Fibroblast of lung (primary cell): Measurements from ENCODE around the gene PPP1CC. TPM values are rescaled to one million over a fixed set of nuclear protein-coding genes. Genes with fewer than 3 reads are reported as not detected.

Source experiments
- DNase-seq, 2 donors: peaks; one replicate each; pipeline versions ENCODE4 v3.0.0 to v3.0.0-alpha.2; 2010; ENCODE audit warnings: low read depth in 2 of 2
- H2AFZ ChIP-seq: 2 replicates; pipeline ENCODE4 v1.5.1; 2012; ENCODE audit warnings: low read length, control low read depth, inconsistent platforms
- H3K27ac ChIP-seq: 2 replicates; pipeline ENCODE4 v1.5.1; 2011; ENCODE audit warnings: low read length, control low read depth; ENCODE audit not compliant: insufficient read depth
- H3K27me3 ChIP-seq: 2 replicates; pipeline ENCODE4 v1.5.1; 2011; ENCODE audit warnings: mild to moderate bottlenecking, low read length; ENCODE audit not compliant: control insufficient read depth, insufficient read depth
- H3K36me3 ChIP-seq: 2 replicates; pipeline ENCODE4 v1.5.1; 2011; ENCODE audit warnings: low read length; ENCODE audit not compliant: control insufficient read depth, insufficient read depth
- H3K4me1 ChIP-seq: 2 replicates; pipeline ENCODE4 v1.5.1; 2011; ENCODE audit warnings: low read length; ENCODE audit not compliant: control insufficient read depth, insufficient read depth; ENCODE audit errors: extremely low read depth
- H3K4me2 ChIP-seq: 2 replicates; pipeline ENCODE4 v1.5.1; 2011; ENCODE audit warnings: low read length, control low read depth; ENCODE audit not compliant: insufficient read depth; ENCODE audit errors: extremely low read depth
- H3K4me3 ChIP-seq, 4 experiments: fragments of 200-600 bp in 1 of 4; sonication (generic) in 1 of 4; replicated peaks in 1 of 4; 2 replicates each; pipeline ENCODE4 v1.5.1; 2011 to 2016; ENCODE audit warnings: low read length in 4 of 4, low read depth in 3 of 4, mild to moderate bottlenecking in 3 of 4, control low read depth in 2 of 4, inconsistent platforms in 1 of 4, mixed read lengths in 1 of 4; ENCODE audit not compliant: insufficient read depth in 1 of 4; ENCODE audit errors: control extremely low read depth in 1 of 4
- H3K79me2 ChIP-seq: 2 replicates; pipeline ENCODE4 v1.5.1; 2012; ENCODE audit warnings: mild to moderate bottlenecking, low read length, inconsistent platforms; ENCODE audit not compliant: control insufficient read depth, insufficient read depth
- H3K9ac ChIP-seq: 2 replicates; pipeline ENCODE4 v1.5.1; 2011; ENCODE audit warnings: mild to moderate bottlenecking, low read length, control low read depth; ENCODE audit not compliant: insufficient read depth
- H3K9me3 ChIP-seq: 2 replicates; pipeline ENCODE4 v1.5.1; 2012; ENCODE audit warnings: low read depth, low read length; ENCODE audit not compliant: control insufficient read depth, insufficient read depth
- H4K20me1 ChIP-seq: 2 replicates; pipeline ENCODE4 v1.5.1; 2011; ENCODE audit warnings: low read length; ENCODE audit not compliant: control insufficient read depth, insufficient read depth; ENCODE audit errors: extremely low read depth
- EZH2 ChIP-seq: IDR thresholded peaks from 2 replicates; pipeline ENCODE4 v1.5.1; 2012; ENCODE audit warnings: low read length, control low read depth, mild to moderate bottlenecking; ENCODE audit errors: missing control alignments
- polyA plus RNA-seq, 2 donors: library from polyadenylated mRNA; depleted of rRNA in 1 of 2; stranded (reverse) in 1 of 2; unstranded in 1 of 2; fragments of >200 nt; gene quantifications; 2 replicates each; pipeline ENCODE4 v1.2.1, GENCODE V29; 2011 to 2012; ENCODE audit warnings: missing spikeins in 1 of 2
- total RNA-seq: library from RNA; depleted of rRNA; stranded (reverse); fragments of >200 nt; gene quantifications from 2 replicates; pipeline ENCODE4 v1.2.1, GENCODE V29; 2014
- TF ChIP-seq, protein P1 (sequence below), 2 donors: IDR thresholded peaks in 1 of 2; conservative IDR thresholded peaks in 1 of 2; 1 replicate in 1 of 2; 2 replicates in 1 of 2; pipeline ENCODE4 v1.5.1; 2011 to 2012; ENCODE audit warnings: low read length in 2 of 2, control low read depth in 1 of 2, inconsistent platforms in 1 of 2, low read depth in 1 of 2, mild to moderate bottlenecking in 1 of 2

PPP1CC gene
- total and polyA plus RNA-seq, 2 donors (not counting 1 experiment from before 2014, with no cell fraction given): 110 to 112 TPM

GRCh38 chr12:110786012-110786411 is 43.3 kb upstream of the PPP1CC start:
- Histone ChIP-seq H3K9me3 (no peaks in the 10 kb centered on the region), H3K4me3 (no peak overlapping the region), H3K36me3 (no peaks in the 10 kb centered on the region), H2AFZ (no peak overlapping the region), H3K27me3 (no peaks in the 10 kb centered on the region), H3K4me1 (no peaks in the 10 kb centered on the region), H4K20me1 (no peaks in the 10 kb centered on the region), H3K9ac (no peak overlapping the region), H3K4me2 (no peak overlapping the region), H3K79me2 (no peaks in the 10 kb centered on the region), H3K27ac (no peak overlapping the region)
- TF ChIP-seq, protein P1, sequence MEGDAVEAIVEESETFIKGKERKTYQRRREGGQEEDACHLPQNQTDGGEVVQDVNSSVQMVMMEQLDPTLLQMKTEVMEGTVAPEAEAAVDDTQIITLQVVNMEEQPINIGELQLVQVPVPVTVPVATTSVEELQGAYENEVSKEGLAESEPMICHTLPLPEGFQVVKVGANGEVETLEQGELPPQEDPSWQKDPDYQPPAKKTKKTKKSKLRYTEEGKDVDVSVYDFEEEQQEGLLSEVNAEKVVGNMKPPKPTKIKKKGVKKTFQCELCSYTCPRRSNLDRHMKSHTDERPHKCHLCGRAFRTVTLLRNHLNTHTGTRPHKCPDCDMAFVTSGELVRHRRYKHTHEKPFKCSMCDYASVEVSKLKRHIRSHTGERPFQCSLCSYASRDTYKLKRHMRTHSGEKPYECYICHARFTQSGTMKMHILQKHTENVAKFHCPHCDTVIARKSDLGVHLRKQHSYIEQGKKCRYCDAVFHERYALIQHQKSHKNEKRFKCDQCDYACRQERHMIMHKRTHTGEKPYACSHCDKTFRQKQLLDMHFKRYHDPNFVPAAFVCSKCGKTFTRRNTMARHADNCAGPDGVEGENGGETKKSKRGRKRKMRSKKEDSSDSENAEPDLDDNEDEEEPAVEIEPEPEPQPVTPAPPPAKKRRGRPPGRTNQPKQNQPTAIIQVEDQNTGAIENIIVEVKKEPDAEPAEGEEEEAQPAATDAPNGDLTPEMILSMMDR (conservative IDR thresholded peaks at IDR 0.05 in 1 of 2, IDR thresholded peaks at IDR 0.05 in 1 of 2; ENCODE audit: low read depth in 1 of 2, low read length in 2 of 2): no peak
- no peak for TF ChIP-seq EZH2
- DNase-seq: no peak

GRCh38 chr12:110785240-110785639 is 42.5 kb upstream of the PPP1CC start:
- TF ChIP-seq, protein P1 (conservative IDR thresholded peaks at IDR 0.05 in 1 of 2, IDR thresholded peaks at IDR 0.05 in 1 of 2; ENCODE audit: low read depth in 1 of 2, low read length in 2 of 2): no peak
- TF ChIP-seq EZH2: no peak
- Histone ChIP-seq H3K4me2 (no peak overlapping the region), H3K4me1 (no peaks in the 10 kb centered on the region), H2AFZ (no peak overlapping the region), H3K4me3 (no peak overlapping the region), H3K9me3 (no peaks in the 10 kb centered on the region), H3K27ac (no peak overlapping the region), H3K36me3 (no peaks in the 10 kb centered on the region), H3K27me3 (no peaks in the 10 kb centered on the region), H3K9ac (no peak overlapping the region), H4K20me1 (no peaks in the 10 kb centered on the region), H3K79me2 (no peaks in the 10 kb centered on the region)
- no peak for DNase-seq

GRCh38 chr12:110782922-110783321 is 40.2 kb upstream of the PPP1CC start:
- Histone ChIP-seq H3K4me3 (no peak overlapping the region), H2AFZ (no peak overlapping the region), H3K9ac (no peak overlapping the region), H3K4me1 (no peaks in the 10 kb centered on the region), H3K4me2 (no peak overlapping the region), H3K79me2 (no peaks in the 10 kb centered on the region), H3K36me3 (no peaks in the 10 kb centered on the region), H3K9me3 (no peaks in the 10 kb centered on the region), H3K27ac (no peak overlapping the region), H4K20me1 (no peaks in the 10 kb centered on the region), H3K27me3 (no peaks in the 10 kb centered on the region)
- TF ChIP-seq EZH2: no peak
- TF ChIP-seq, protein P1 (conservative IDR thresholded peaks at IDR 0.05 in 1 of 2, IDR thresholded peaks at IDR 0.05 in 1 of 2; ENCODE audit: low read depth in 1 of 2, low read length in 2 of 2): no peak
- no peak for DNase-seq
